SK-N-SH treated with all-trans-retinoic acid at 6 μM for 48 hours (cell line): ENCODE measurements around the gene LRATD1.

Experiments used
- ATAC-seq: fragments of 200-7000 bp; cut with Tn5 transposase; 3 replicates; pipeline ENCODE4 v1.9.1; 2020; ENCODE audit warnings: mild to moderate bottlenecking, moderate library complexity
- ARNTL ChIP-seq: fragments of 450-650 bp; formaldehyde crosslinking; IDR thresholded peaks from 2 replicates; pipeline ENCODE4 v1.5.0; 2020; ENCODE audit warnings: low read depth, mild to moderate bottlenecking, moderate library complexity, borderline replicate concordance
- BACH2 ChIP-seq: fragments of 250-450 bp; sonication (Bioruptor Pico); IDR thresholded peaks from 2 replicates; pipeline ENCODE4 v1.9.0; 2021; ENCODE audit warnings: mild to moderate bottlenecking, borderline replicate concordance
- CSDC2 ChIP-seq: fragments of 250-450 bp; sonication (Bioruptor Pico); IDR thresholded peaks from 2 replicates; pipeline ENCODE4 v1.5.0; 2020; ENCODE audit warnings: mild to moderate bottlenecking, moderate library complexity
- ESRRG ChIP-seq: fragments of 250-450 bp; sonication (Bioruptor Pico); IDR thresholded peaks from 2 replicates; pipeline ENCODE4 v1.6.1; 2021; ENCODE audit warnings: mild to moderate bottlenecking
- GLIS3 ChIP-seq: fragments of 250-450 bp; sonication (Bioruptor Pico); IDR thresholded peaks from 2 replicates; pipeline ENCODE4 v1.5.0; 2020; ENCODE audit warnings: mild to moderate bottlenecking, moderate library complexity
- ISL1 ChIP-seq: fragments of 250-450 bp; sonication (Bioruptor Pico); IDR thresholded peaks from 2 replicates; pipeline ENCODE4 v2.1.2; 2022; ENCODE audit warnings: mild to moderate bottlenecking, moderate library complexity
- OSR1 ChIP-seq: fragments of 250-450 bp; sonication (Bioruptor Pico); IDR thresholded peaks from 2 replicates; pipeline ENCODE4 v1.8.0; 2022; ENCODE audit warnings: moderate library complexity, mild to moderate bottlenecking, inconsistent platforms
- PPARA ChIP-seq: fragments of 250-450 bp; sonication (Bioruptor Pico); IDR thresholded peaks from 2 replicates; pipeline ENCODE4 v1.5.0; 2020; ENCODE audit warnings: mild to moderate bottlenecking, borderline replicate concordance
- RARB ChIP-seq: fragments of 250-450 bp; sonication (Bioruptor Pico); IDR thresholded peaks from 2 replicates; pipeline ENCODE4 v1.8.0; 2021; ENCODE audit warnings: mild to moderate bottlenecking, moderate library complexity
- TCF4 ChIP-seq: fragments of 250-450 bp; sonication (Bioruptor Pico); IDR thresholded peaks from 2 replicates; pipeline ENCODE4 v1.8.0; 2021; ENCODE audit warnings: mild to moderate bottlenecking, moderate library complexity, borderline replicate concordance
- TOX ChIP-seq: fragments of 250-450 bp; sonication (Bioruptor Pico); IDR thresholded peaks from 2 replicates; pipeline ENCODE4 v1.8.0; 2021; ENCODE audit warnings: mild to moderate bottlenecking, moderate library complexity, borderline replicate concordance
- ZC3H10 ChIP-seq: fragments of 250-450 bp; sonication (Bioruptor Pico); IDR thresholded peaks from 2 replicates; pipeline ENCODE4 v1.5.1; 2021; ENCODE audit warnings: mild to moderate bottlenecking, moderate library complexity
- ZFP3 ChIP-seq: fragments of 250-450 bp; sonication (Bioruptor Pico); IDR thresholded peaks from 2 replicates; pipeline ENCODE4 v1.5.0; 2020; ENCODE audit warnings: mild to moderate bottlenecking, moderate library complexity
- ZFP30 ChIP-seq: fragments of 450-650 bp; formaldehyde crosslinking; IDR thresholded peaks from 2 replicates; pipeline ENCODE4 v1.5.0; 2022; ENCODE audit warnings: mild to moderate bottlenecking, moderate library complexity
- ZNF565 ChIP-seq: fragments of 450-650 bp; formaldehyde crosslinking; conservative IDR thresholded peaks from 2 replicates; pipeline ENCODE4 v1.5.0; 2020; ENCODE audit warnings: low read depth, mild to moderate bottlenecking, moderate library complexity
- ZNF70 ChIP-seq: fragments of 450-650 bp; formaldehyde crosslinking; IDR thresholded peaks from 2 replicates; pipeline ENCODE4 v1.5.0; 2020; ENCODE audit warnings: mild to moderate bottlenecking, moderate library complexity
- ZNF8 ChIP-seq: fragments of 450-650 bp; formaldehyde crosslinking; IDR thresholded peaks from 2 replicates; pipeline ENCODE4 v1.5.0; 2020; ENCODE audit warnings: mild to moderate bottlenecking, moderate library complexity
- TF ChIP-seq, protein P1 (sequence below): fragments of 250-450 bp; sonication (Bioruptor Pico); IDR thresholded peaks from 2 replicates; pipeline ENCODE4 v1.5.1; 2021; ENCODE audit warnings: mild to moderate bottlenecking, moderate library complexity
- TF ChIP-seq, protein P2 (sequence below): fragments of 250-450 bp; sonication (Bioruptor Pico); IDR thresholded peaks from 2 replicates; pipeline ENCODE4 v1.5.0; 2020; ENCODE audit warnings: mild to moderate bottlenecking, moderate library complexity
- TF ChIP-seq, protein P3 (sequence below): fragments of 250-450 bp; sonication (Bioruptor Pico); IDR thresholded peaks from 2 replicates; pipeline ENCODE4 v1.8.0; 2020; ENCODE audit warnings: mild to moderate bottlenecking, moderate library complexity, borderline replicate concordance

Gene LRATD1

DNA sequence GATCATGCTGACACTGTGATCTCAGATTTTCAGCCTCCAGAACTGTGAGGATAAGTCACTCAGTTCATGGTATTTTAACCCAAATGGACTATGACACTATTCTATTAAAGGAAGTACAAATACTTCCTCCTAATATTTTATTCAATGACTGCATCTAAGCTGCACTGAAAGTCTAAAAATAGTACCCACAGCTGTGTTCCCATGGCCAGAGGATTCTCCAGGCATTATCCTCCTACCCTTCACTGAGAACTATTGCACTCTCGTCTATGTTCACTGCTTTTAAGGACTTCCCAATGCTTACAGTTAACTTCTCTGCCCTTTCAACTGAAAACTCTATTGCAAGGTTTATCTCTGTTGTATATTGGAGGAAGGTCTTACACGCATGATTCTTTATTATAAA, 15.2 kb downstream of the LRATD1 start (continued):
- TF ChIP-seq, protein P1, sequence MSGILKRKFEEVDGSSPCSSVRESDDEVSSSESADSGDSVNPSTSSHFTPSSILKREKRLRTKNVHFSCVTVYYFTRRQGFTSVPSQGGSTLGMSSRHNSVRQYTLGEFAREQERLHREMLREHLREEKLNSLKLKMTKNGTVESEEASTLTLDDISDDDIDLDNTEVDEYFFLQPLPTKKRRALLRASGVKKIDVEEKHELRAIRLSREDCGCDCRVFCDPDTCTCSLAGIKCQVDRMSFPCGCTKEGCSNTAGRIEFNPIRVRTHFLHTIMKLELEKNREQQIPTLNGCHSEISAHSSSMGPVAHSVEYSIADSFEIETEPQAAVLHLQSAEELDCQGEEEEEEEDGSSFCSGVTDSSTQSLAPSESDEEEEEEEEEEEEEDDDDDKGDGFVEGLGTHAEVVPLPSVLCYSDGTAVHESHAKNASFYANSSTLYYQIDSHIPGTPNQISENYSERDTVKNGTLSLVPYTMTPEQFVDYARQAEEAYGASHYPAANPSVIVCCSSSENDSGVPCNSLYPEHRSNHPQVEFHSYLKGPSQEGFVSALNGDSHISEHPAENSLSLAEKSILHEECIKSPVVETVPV (CRISPR knock-in tag) = no peak
- TF ChIP-seq, protein P2, sequence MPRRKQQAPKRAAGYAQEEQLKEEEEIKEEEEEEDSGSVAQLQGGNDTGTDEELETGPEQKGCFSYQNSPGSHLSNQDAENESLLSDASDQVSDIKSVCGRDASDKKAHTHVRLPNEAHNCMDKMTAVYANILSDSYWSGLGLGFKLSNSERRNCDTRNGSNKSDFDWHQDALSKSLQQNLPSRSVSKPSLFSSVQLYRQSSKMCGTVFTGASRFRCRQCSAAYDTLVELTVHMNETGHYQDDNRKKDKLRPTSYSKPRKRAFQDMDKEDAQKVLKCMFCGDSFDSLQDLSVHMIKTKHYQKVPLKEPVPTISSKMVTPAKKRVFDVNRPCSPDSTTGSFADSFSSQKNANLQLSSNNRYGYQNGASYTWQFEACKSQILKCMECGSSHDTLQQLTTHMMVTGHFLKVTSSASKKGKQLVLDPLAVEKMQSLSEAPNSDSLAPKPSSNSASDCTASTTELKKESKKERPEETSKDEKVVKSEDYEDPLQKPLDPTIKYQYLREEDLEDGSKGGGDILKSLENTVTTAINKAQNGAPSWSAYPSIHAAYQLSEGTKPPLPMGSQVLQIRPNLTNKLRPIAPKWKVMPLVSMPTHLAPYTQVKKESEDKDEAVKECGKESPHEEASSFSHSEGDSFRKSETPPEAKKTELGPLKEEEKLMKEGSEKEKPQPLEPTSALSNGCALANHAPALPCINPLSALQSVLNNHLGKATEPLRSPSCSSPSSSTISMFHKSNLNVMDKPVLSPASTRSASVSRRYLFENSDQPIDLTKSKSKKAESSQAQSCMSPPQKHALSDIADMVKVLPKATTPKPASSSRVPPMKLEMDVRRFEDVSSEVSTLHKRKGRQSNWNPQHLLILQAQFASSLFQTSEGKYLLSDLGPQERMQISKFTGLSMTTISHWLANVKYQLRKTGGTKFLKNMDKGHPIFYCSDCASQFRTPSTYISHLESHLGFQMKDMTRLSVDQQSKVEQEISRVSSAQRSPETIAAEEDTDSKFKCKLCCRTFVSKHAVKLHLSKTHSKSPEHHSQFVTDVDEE (CRISPR knock-in tag) = no peak
- TF ChIP-seq TCF4 (CRISPR knock-in tag) (no peak), ZNF70 (no peak)

DNA sequence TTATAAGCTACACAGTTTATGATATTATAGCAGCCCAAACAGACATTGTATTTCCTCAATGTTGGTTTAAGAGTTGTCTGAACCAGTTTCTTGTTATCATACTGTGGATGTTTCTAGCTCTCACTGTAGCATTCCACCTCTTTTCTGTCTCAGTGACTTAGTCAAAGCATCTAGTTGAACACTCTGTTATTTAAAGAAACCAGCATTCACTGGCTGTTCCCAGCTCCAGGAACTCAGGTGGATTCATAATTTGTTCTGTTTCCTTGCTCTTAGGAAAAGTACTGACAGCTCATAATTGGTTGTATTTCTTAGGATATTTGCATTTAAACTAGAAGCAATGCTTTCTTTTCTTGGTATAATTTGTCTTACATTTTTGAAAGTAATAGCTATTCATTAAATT, 17.5 kb downstream of the LRATD1 start:
- ATAC-seq = no peak

DNA sequence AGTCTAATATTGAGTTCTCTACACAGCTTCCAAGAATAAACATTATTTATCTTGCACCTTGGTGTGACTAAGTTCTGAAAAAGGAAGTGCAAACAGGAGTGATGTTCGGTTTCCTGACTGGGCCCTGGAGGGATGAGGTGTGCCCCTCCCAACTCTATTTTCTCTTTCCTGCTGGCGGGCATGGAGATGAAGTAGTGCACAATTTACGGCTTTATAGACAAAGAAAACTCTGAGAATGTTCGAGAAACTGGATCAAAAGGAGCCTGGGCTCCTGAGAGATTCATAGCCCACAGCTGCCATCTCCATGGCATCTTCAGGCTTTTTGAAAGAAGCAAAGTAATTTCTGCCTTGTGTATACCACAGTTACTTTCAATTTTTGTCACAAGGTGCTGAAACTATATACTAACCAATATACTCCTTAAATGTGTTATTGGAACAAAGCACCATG, 22.3 kb downstream of the LRATD1 start:
- TF ChIP-seq GLIS3 (CRISPR knock-in tag) (no peak), CSDC2 (no peak), TOX (CRISPR knock-in tag) (no peak), RARB (CRISPR knock-in tag) (no peak), BACH2 (CRISPR knock-in tag) (no peak), ZNF565 (CRISPR knock-in tag) (no peak), ESRRG (CRISPR knock-in tag) (no peak)
- no peak for ATAC-seq

More for the DNA sequence above, 17.5 kb downstream of the LRATD1 start:
- TF ChIP-seq RARB (CRISPR knock-in tag) (no peak), ZFP3 (CRISPR knock-in tag) (no peak), PPARA (CRISPR knock-in tag) (no peak), ISL1 (CRISPR knock-in tag) (no peak), CSDC2 (no peak), ZFP30 (CRISPR knock-in tag) (no peak), OSR1 (CRISPR knock-in tag) (no peak), ZC3H10 (CRISPR knock-in tag) (no peak), BACH2 (CRISPR knock-in tag) (no peak), ZNF565 (CRISPR knock-in tag) (no peak), ESRRG (CRISPR knock-in tag) (no peak), GLIS3 (CRISPR knock-in tag) (no peak), ZNF8 (CRISPR knock-in tag) (no peak), TCF4 (CRISPR knock-in tag) (no peak), ARNTL (no peak), TOX (CRISPR knock-in tag) (no peak)
- TF ChIP-seq, protein P1 (CRISPR knock-in tag) = no peak
- TF ChIP-seq, protein P2 (CRISPR knock-in tag) = no peak
- TF ChIP-seq, protein P3, sequence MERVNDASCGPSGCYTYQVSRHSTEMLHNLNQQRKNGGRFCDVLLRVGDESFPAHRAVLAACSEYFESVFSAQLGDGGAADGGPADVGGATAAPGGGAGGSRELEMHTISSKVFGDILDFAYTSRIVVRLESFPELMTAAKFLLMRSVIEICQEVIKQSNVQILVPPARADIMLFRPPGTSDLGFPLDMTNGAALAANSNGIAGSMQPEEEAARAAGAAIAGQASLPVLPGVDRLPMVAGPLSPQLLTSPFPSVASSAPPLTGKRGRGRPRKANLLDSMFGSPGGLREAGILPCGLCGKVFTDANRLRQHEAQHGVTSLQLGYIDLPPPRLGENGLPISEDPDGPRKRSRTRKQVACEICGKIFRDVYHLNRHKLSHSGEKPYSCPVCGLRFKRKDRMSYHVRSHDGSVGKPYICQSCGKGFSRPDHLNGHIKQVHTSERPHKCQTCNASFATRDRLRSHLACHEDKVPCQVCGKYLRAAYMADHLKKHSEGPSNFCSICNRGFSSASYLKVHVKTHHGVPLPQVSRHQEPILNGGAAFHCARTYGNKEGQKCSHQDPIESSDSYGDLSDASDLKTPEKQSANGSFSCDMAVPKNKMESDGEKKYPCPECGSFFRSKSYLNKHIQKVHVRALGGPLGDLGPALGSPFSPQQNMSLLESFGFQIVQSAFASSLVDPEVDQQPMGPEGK (CRISPR knock-in tag) = no peak
